Pancreas (tissue), 10 donors: Measurements from ENCODE around the gene PDPN. TPM values are rescaled to one million over a fixed set of nuclear protein-coding genes. Genes with fewer than 3 reads are reported as not detected.

Experiments
- ATAC-seq, 4 donors: fragments of 200-7000 bp; cut with Tn5 transposase; one replicate each; pipeline versions ENCODE4 v1.8.0 to v1.9.1; 2020; ENCODE audit warnings: mild to moderate bottlenecking in 4 of 4, moderate library complexity in 4 of 4
- DNase-seq, 6 donors: peaks; one replicate each; pipeline ENCODE4 v3.0.0-alpha.2; 2020
- FAIRE-seq: peaks from 2 replicates; lab custom pipeline; 2012; peaks lifted over from hg19 to GRCh38; lab: Jason Lieb, UNC
- H3K27ac ChIP-seq, 4 donors: fragments of 200-600 bp; sonication (generic); 1 replicate in 3 of 4; 2 replicates in 1 of 4; pipeline versions ENCODE4 v1.5.0 to v1.8.0; 2020
- H3K27me3 ChIP-seq, 4 donors: fragments of 200-600 bp; one replicate each; pipeline ENCODE4 v1.8.0; 2021
- H3K36me3 ChIP-seq, 3 donors: fragments of 200-600 bp; sonication (generic) in 1 of 3; one replicate each; pipeline versions ENCODE4 v1.5.0 to v1.8.0; 2020 to 2021
- H3K4me1 ChIP-seq, 3 donors: fragments of 200-600 bp; one replicate each; pipeline ENCODE4 v1.8.0; 2021
- H3K4me3 ChIP-seq, 4 donors: fragments of 200-600 bp; sonication (generic) in 2 of 4; one replicate each; pipeline versions ENCODE4 v1.5.0 to v1.8.0; 2020 to 2021
- H3K9me3 ChIP-seq, 4 donors: fragments of 200-600 bp; one replicate each; pipeline ENCODE4 v1.8.0; 2021
- WGBS, 2 donors: extraction: QIAGEN DNeasy Blood & Tissue Kit; methylation state at CpG; one replicate each; pipeline ENCODE4 v1.1.7; 2013; 5-methylcytosine and 5-hydroxymethylcytosine counted together
- intact Hi-C, 3 donors: fragments of 100-400 bp; cut with DNase I; formaldehyde crosslinking; loops; one replicate each; pipeline versions ENCODE4 v1.11.1 to v1.14.2; 2022
- polyA plus RNA-seq, 2 donors: library from polyadenylated mRNA; stranded (reverse); fragments of 200-250 nt; gene quantifications; one replicate each; pipeline ENCODE4 v1.2.3, GENCODE V29; 2013
- total RNA-seq, 6 donors: library from RNA; stranded (reverse); fragmentation: NEBNext Ultra II Directional in 4 of 6; extraction: Animal tissue kit (Norgen Biotek cat#: 25700) in 4 of 6; gene quantifications; one replicate each; pipeline versions ENCODE4 v1.2.1 to v1.2.4, GENCODE V29; 2021 to 2023
- TF ChIP-seq, protein P1 (sequence below), 4 donors: fragments of 200-600 bp; sonication (generic) in 3 of 4; IDR thresholded peaks; one replicate each; pipeline versions ENCODE4 v1.5.0 to v1.8.0; 2021; ENCODE audit warnings: antibody characterized with exemption in 4 of 4
- donor health status: healthy with polysubstance abuse.
- donor health status: DM: no; HTN: no; CAD: no; lungs with moderate emphysema.
- donor health status: DM: no; HTN: no; CAD: no.
- donor health status: control.
- donor health status: control.
- donor health status: Bipolar disorder and iron deficiency.
- donor health status: DM: yes; HTN: yes; CAD: no.
- donor health status: DM: no; HTN: no; CAD: no.
- donor health status: DM: no; HTN: no; CAD: no.
- donor health status: DM: yes; HTN: yes; CAD: no.

PDPN gene
- total and polyA plus RNA-seq, 8 donors, result 0.83 to 10.4 (median 2.2) TPM

DNA sequence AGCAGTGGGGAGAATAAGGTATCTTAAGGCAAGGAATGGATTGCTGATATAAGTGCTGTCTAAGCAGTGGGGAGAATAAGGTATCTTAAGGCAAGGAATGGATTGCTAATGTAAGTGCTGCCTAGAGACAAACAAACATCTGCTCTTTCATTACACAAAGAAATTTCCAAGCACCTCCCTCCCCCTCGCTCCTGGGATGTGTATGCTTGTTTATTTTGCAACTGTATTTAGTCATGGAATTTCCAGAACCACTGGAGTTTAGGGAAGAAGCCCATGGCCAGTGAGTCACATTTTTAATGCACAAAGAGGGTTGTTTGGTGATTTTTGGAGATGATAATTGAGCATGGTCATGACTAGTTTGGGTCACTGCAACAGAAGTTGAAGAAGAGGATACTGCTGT is 21.5 kb downstream of the PDPN start:
- H3K27me3 ChIP-seq, result no peaks in the 10 kb centered on the region
- H3K9me3 ChIP-seq, result no peaks in the 10 kb centered on the region
- intact Hi-C loops, result no loop called here
- H3K27ac ChIP-seq, result peak overlapping the region in 1 of 4 donors; percentile 8
- no peak for DNase-seq
- no peaks in the 10 kb centered on the region for H3K36me3 ChIP-seq
- H3K4me3 ChIP-seq, result no peak overlapping the region
- 48 to 69% methylated on average over 1 of the region's 1 CpG for WGBS, 2 donors
- TF ChIP-seq, protein P1, sequence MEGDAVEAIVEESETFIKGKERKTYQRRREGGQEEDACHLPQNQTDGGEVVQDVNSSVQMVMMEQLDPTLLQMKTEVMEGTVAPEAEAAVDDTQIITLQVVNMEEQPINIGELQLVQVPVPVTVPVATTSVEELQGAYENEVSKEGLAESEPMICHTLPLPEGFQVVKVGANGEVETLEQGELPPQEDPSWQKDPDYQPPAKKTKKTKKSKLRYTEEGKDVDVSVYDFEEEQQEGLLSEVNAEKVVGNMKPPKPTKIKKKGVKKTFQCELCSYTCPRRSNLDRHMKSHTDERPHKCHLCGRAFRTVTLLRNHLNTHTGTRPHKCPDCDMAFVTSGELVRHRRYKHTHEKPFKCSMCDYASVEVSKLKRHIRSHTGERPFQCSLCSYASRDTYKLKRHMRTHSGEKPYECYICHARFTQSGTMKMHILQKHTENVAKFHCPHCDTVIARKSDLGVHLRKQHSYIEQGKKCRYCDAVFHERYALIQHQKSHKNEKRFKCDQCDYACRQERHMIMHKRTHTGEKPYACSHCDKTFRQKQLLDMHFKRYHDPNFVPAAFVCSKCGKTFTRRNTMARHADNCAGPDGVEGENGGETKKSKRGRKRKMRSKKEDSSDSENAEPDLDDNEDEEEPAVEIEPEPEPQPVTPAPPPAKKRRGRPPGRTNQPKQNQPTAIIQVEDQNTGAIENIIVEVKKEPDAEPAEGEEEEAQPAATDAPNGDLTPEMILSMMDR (IDR thresholded peaks at IDR 0.05), result no peak
- ATAC-seq, result peak in 2 of 4 donors; percentile 46 to 56
- FAIRE-seq, result no peak
- H3K4me1 ChIP-seq, result no peaks in the 10 kb centered on the region

- no peak for FAIRE-seq
- TF ChIP-seq, protein P1 (IDR thresholded peaks at IDR 0.05), result no peak
- Histone ChIP-seq H3K4me3 (no peak overlapping the region), H3K4me1 (no peaks in the 10 kb centered on the region), H3K27ac (no peak overlapping the region), H3K36me3 (no peaks in the 10 kb centered on the region), H3K27me3 (no peaks in the 10 kb centered on the region), H3K9me3 (no peaks in the 10 kb centered on the region)
- ATAC-seq, result no peak
- intact Hi-C loops, result no loop called here
- no peak for DNase-seq
- WGBS, 2 donors, result 81 to 92% methylated on average over 8 of the region's 8 CpGs
These were observed 23.4 kb downstream of the PDPN start for GRCh38 chr1:13607002-13607401.

DNA sequence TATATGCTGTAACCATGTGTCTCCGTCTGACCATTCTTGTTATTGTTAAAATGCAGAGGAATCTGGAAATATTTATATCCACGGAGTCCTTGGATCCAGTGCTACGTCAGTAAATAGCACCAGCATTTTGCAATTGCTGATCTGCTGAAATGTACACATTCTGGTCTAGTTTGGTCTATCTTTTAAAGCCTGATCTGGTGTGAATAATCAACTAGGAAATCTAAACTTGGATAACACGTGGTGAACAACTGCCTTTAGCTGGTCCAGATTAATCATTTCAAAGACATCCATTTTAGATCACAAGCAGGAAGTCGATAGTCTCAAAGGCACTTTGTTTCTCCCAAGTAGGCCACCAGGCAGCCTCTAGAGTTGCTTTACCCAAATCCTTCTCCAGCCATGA is 32.6 kb downstream of the PDPN start:
- H3K36me3 ChIP-seq, result no peaks in the 10 kb centered on the region
- TF ChIP-seq, protein P1 (IDR thresholded peaks at IDR 0.05), result no peak
- H3K4me3 ChIP-seq, result no peak overlapping the region
- DNase-seq (no peak), ATAC-seq (peak in 2 of 4 donors; percentile 37 to 57), FAIRE-seq (no peak)
- no peaks in the 10 kb centered on the region for H3K9me3 ChIP-seq
- no peaks in the 10 kb centered on the region for H3K4me1 ChIP-seq
- WGBS, 2 donors, result 18 to 25% methylated on average over 5 of the region's 5 CpGs
- H3K27me3 ChIP-seq, result no peaks in the 10 kb centered on the region
- intact Hi-C loops, result no loop called here
- peak overlapping the region in 3 of 4 donors; percentile 22 to 62 (median 22) for H3K27ac ChIP-seq

DNA sequence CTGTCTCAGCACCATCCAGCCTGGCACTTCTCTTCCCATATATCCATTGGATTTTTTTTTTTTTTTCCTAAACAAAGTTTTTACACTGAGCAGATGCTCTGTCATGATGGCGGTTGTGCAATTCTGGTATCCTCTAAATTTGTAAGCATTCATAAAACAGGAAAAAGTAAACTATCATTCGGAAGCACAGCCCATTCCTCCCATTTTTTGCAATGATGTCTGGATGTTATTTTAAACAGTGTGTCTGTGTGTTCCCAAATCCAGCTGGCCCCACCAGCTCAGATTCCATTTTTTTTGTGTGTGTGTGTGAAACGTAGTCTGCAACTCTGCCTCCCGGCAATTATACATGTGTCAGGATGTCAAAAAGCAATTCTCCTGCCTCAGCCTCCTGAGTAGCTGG is 33.5 kb downstream of the PDPN start:
- Histone ChIP-seq H3K27ac (no peak overlapping the region), H3K9me3 (no peaks in the 10 kb centered on the region), H3K4me1 (no peaks in the 10 kb centered on the region), H3K27me3 (no peaks in the 10 kb centered on the region), H3K36me3 (no peaks in the 10 kb centered on the region), H3K4me3 (no peak overlapping the region)
- FAIRE-seq, result no peak
- 77 to 91% methylated on average over 4 of the region's 4 CpGs for WGBS, 2 donors
- peak in 1 of 4 donors; percentile 19 for ATAC-seq
- DNase-seq, result no peak
- TF ChIP-seq, protein P1 (IDR thresholded peaks at IDR 0.05), result no peak
- intact Hi-C loops, result no loop called here

DNA sequence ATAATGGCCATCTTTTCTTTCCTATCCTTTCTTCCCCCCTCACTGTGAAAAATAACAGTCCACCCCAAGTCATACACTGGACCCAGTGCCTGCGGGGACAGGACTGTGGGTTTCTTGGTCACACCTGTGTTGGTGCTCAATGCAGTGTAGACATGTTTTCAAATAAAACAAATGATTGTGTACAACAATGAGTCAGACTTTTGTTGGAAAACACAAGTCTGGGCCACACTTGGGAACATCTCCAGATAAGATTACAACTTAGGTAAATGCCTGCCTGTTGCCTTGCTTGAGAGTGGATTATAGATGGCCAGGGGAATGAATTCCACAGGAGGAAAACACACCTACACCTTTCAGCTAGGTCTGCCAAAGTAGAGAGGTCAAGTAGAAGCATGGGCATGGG is 34.1 kb downstream of the PDPN start:
- H3K4me3 ChIP-seq, result no peak overlapping the region
- H3K36me3 ChIP-seq, result no peaks in the 10 kb centered on the region
- no peak overlapping the region for H3K27ac ChIP-seq
- no peaks in the 10 kb centered on the region for H3K4me1 ChIP-seq
- DNase-seq, result no peak
- no peak for ATAC-seq
- no peak for FAIRE-seq
- 81 to 90% methylated on average over 1 of the region's 1 CpG for WGBS, 2 donors
- no peaks in the 10 kb centered on the region for H3K9me3 ChIP-seq
- intact Hi-C loops, result no loop called here
- TF ChIP-seq, protein P1 (IDR thresholded peaks at IDR 0.05), result no peak
- H3K27me3 ChIP-seq, result no peaks in the 10 kb centered on the region
